ENCODE data around the gene SCARB1.

Gene SCARB1

GRCh38 chr12:124744659-124745464, 118.8 kb downstream of the SCARB1 start:
- 94 to 95% methylated on average over 15 of the region's 15 CpGs for WGBS, 2 experiments
- Histone ChIP-seq H3K9me3 (ENCODE audit: control insufficient read depth, low read length) (no peaks in the 10 kb centered on the region), H3K27ac (ENCODE audit: insufficient read depth, low read depth, low read length, poor library complexity, severe bottlenecking) (no peak overlapping the region), H3K4me3 (ENCODE audit: insufficient read depth, low read depth, low read length) (no peak overlapping the region), H3K27me3 (ENCODE audit: control insufficient read depth, insufficient read depth, low read length, poor library complexity, severe bottlenecking) (peaks cover 26% of the 10 kb centered on the region), H3K36me3 (ENCODE audit: control insufficient read depth, insufficient read depth, low read length) (no peaks in the 10 kb centered on the region), H3K4me1 (ENCODE audit: control insufficient read depth, insufficient read depth, low read length) (peaks cover 5% of the 10 kb centered on the region)

GRCh38 chr12:124744273-124744640, 119.4 kb downstream of the SCARB1 start:
- H3K27ac ChIP-seq (ENCODE audit: insufficient read depth, low read depth, low read length, poor library complexity, severe bottlenecking) = no peak overlapping the region
- peaks cover 31% of the 10 kb centered on the region for H3K27me3 ChIP-seq (ENCODE audit: control insufficient read depth, insufficient read depth, low read length, poor library complexity, severe bottlenecking)
- WGBS, 2 experiments = 87 to 88% methylated on average over 7 of the region's 7 CpGs

GRCh38 chr12:124743479-124744272, 120.0 kb downstream of the SCARB1 start:
- H3K27ac ChIP-seq (ENCODE audit: insufficient read depth, low read depth, low read length, poor library complexity, severe bottlenecking) = no peak overlapping the region
- WGBS, 2 experiments = 87 to 91% methylated on average over 17 of the region's 18 CpGs
- no peak overlapping the region for H3K4me3 ChIP-seq (ENCODE audit: insufficient read depth, low read depth, low read length)

More at GRCh38 chr12:124744273-124744640, 119.4 kb downstream of the SCARB1 start:
- Histone ChIP-seq H3K36me3 (ENCODE audit: control insufficient read depth, insufficient read depth, low read length) (no peaks in the 10 kb centered on the region), H3K4me1 (ENCODE audit: control insufficient read depth, insufficient read depth, low read length) (peaks cover 5% of the 10 kb centered on the region), H3K4me3 (ENCODE audit: insufficient read depth, low read depth, low read length) (no peak overlapping the region), H3K9me3 (ENCODE audit: control insufficient read depth, low read length) (no peaks in the 10 kb centered on the region)

GRCh38 chr12:124742678-124743077, 121.0 kb downstream of the SCARB1 start:
- Histone ChIP-seq H3K27me3 (ENCODE audit: control insufficient read depth, insufficient read depth, low read length, poor library complexity, severe bottlenecking) (peaks cover 26% of the 10 kb centered on the region), H3K27ac (ENCODE audit: insufficient read depth, low read depth, low read length, poor library complexity, severe bottlenecking) (no peak overlapping the region)
- 71 to 72% methylated on average over 12 of the region's 12 CpGs for WGBS, 2 experiments

More at GRCh38 chr12:124743479-124744272, 120.0 kb downstream of the SCARB1 start:
- no peaks in the 10 kb centered on the region for H3K9me3 ChIP-seq (ENCODE audit: control insufficient read depth, low read length)
- peaks cover 30% of the 10 kb centered on the region for H3K27me3 ChIP-seq (ENCODE audit: control insufficient read depth, insufficient read depth, low read length, poor library complexity, severe bottlenecking)
- no peaks in the 10 kb centered on the region for H3K36me3 ChIP-seq (ENCODE audit: control insufficient read depth, insufficient read depth, low read length)
- peaks cover 5% of the 10 kb centered on the region for H3K4me1 ChIP-seq (ENCODE audit: control insufficient read depth, insufficient read depth, low read length)

GRCh38 chr12:124742111-124742510, 121.6 kb downstream of the SCARB1 start:
- Histone ChIP-seq H3K27ac (ENCODE audit: insufficient read depth, low read depth, low read length, poor library complexity, severe bottlenecking) (no peak overlapping the region), H3K4me3 (ENCODE audit: insufficient read depth, low read depth, low read length) (no peak overlapping the region), H3K36me3 (ENCODE audit: control insufficient read depth, insufficient read depth, low read length) (no peaks in the 10 kb centered on the region), H3K27me3 (ENCODE audit: control insufficient read depth, insufficient read depth, low read length, poor library complexity, severe bottlenecking) (peaks cover 30% of the 10 kb centered on the region), H3K4me1 (ENCODE audit: control insufficient read depth, insufficient read depth, low read length) (peaks cover 5% of the 10 kb centered on the region), H3K9me3 (ENCODE audit: control insufficient read depth, low read length) (no peaks in the 10 kb centered on the region)
- WGBS, 2 experiments = 94 to 96% methylated on average over 12 of the region's 12 CpGs

More at GRCh38 chr12:124742678-124743077, 121.0 kb downstream of the SCARB1 start:
- no peak overlapping the region for H3K4me3 ChIP-seq (ENCODE audit: insufficient read depth, low read depth, low read length)
- H3K9me3 ChIP-seq (ENCODE audit: control insufficient read depth, low read length) = no peaks in the 10 kb centered on the region
- H3K4me1 ChIP-seq (ENCODE audit: control insufficient read depth, insufficient read depth, low read length) = peaks cover 5% of the 10 kb centered on the region
- no peaks in the 10 kb centered on the region for H3K36me3 ChIP-seq (ENCODE audit: control insufficient read depth, insufficient read depth, low read length)

- Histone ChIP-seq H3K4me1 (ENCODE audit: control insufficient read depth, insufficient read depth, low read length) (peaks cover 1% of the 10 kb centered on the region), H3K4me3 (ENCODE audit: insufficient read depth, low read depth, low read length) (no peak overlapping the region), H3K36me3 (ENCODE audit: control insufficient read depth, insufficient read depth, low read length) (no peaks in the 10 kb centered on the region), H3K9me3 (ENCODE audit: control insufficient read depth, low read length) (no peaks in the 10 kb centered on the region), H3K27me3 (ENCODE audit: control insufficient read depth, insufficient read depth, low read length, poor library complexity, severe bottlenecking) (peaks cover 30% of the 10 kb centered on the region), H3K27ac (ENCODE audit: insufficient read depth, low read depth, low read length, poor library complexity, severe bottlenecking) (no peak overlapping the region)
- WGBS, 2 experiments = 94% methylated on average over 7 of the region's 7 CpGs
Measured at GRCh38 chr12:124741211-124741610, 122.5 kb downstream of the SCARB1 start.

- H3K9me3 ChIP-seq (ENCODE audit: control insufficient read depth, low read length) = no peaks in the 10 kb centered on the region
- H3K27ac ChIP-seq (ENCODE audit: insufficient read depth, low read depth, low read length, poor library complexity, severe bottlenecking) = no peak overlapping the region
- 78 to 79% methylated on average over 11 of the region's 11 CpGs for WGBS, 2 experiments
- no peaks in the 10 kb centered on the region for H3K4me1 ChIP-seq (ENCODE audit: control insufficient read depth, insufficient read depth, low read length)
- peaks cover 30% of the 10 kb centered on the region for H3K27me3 ChIP-seq (ENCODE audit: control insufficient read depth, insufficient read depth, low read length, poor library complexity, severe bottlenecking)
- H3K4me3 ChIP-seq (ENCODE audit: insufficient read depth, low read depth, low read length) = no peak overlapping the region
- H3K36me3 ChIP-seq (ENCODE audit: control insufficient read depth, insufficient read depth, low read length) = no peaks in the 10 kb centered on the region
Measured at GRCh38 chr12:124740691-124741137, 123.0 kb downstream of the SCARB1 start.

GRCh38 chr12:124739953-124740561, 123.6 kb downstream of the SCARB1 start:
- WGBS, 2 experiments = 91 to 92% methylated on average over 5 of the region's 5 CpGs
- H3K27ac ChIP-seq (ENCODE audit: insufficient read depth, low read depth, low read length, poor library complexity, severe bottlenecking) = no peak overlapping the region
- H3K9me3 ChIP-seq (ENCODE audit: control insufficient read depth, low read length) = no peaks in the 10 kb centered on the region

GRCh38 chr12:124738636-124739467, 124.8 kb downstream of the SCARB1 start:
- peaks cover 4% of the 10 kb centered on the region for H3K4me1 ChIP-seq (ENCODE audit: control insufficient read depth, insufficient read depth, low read length)
- no peak overlapping the region for H3K4me3 ChIP-seq (ENCODE audit: insufficient read depth, low read depth, low read length)
- 65 to 68% methylated on average over 34 of the region's 34 CpGs for WGBS, 2 experiments
- no peaks in the 10 kb centered on the region for H3K9me3 ChIP-seq (ENCODE audit: control insufficient read depth, low read length)
- H3K27me3 ChIP-seq (ENCODE audit: control insufficient read depth, insufficient read depth, low read length, poor library complexity, severe bottlenecking) = peaks cover 30% of the 10 kb centered on the region
- H3K27ac ChIP-seq (ENCODE audit: insufficient read depth, low read depth, low read length, poor library complexity, severe bottlenecking) = peak overlapping the region; percentile 27
- H3K36me3 ChIP-seq (ENCODE audit: control insufficient read depth, insufficient read depth, low read length) = no peaks in the 10 kb centered on the region

More at GRCh38 chr12:124739953-124740561, 123.6 kb downstream of the SCARB1 start:
- Histone ChIP-seq H3K27me3 (ENCODE audit: control insufficient read depth, insufficient read depth, low read length, poor library complexity, severe bottlenecking) (peaks cover 30% of the 10 kb centered on the region), H3K36me3 (ENCODE audit: control insufficient read depth, insufficient read depth, low read length) (no peaks in the 10 kb centered on the region), H3K4me3 (ENCODE audit: insufficient read depth, low read depth, low read length) (no peak overlapping the region), H3K4me1 (ENCODE audit: control insufficient read depth, insufficient read depth, low read length) (no peaks in the 10 kb centered on the region)
